PFSK-1 (cell line): Measurements from ENCODE around the gene ASIC1.

ENCODE experiments used
- FOXP2 ChIP-seq: optimal IDR thresholded peaks from 2 replicates; pipeline ENCODE3; 2011; ENCODE audit warnings: borderline replicate concordance, control low read depth, inconsistent platforms; ENCODE audit not compliant: insufficient read depth; ENCODE audit errors: extremely low read length, extremely low read depth
- POLR2AphosphoS5 ChIP-seq: IDR thresholded peaks from 2 replicates; pipeline ENCODE4 v1.6.1; 2012; ENCODE audit warnings: low read depth, mild to moderate bottlenecking, control low read depth, low read length, moderate library complexity
- REST ChIP-seq, 2 experiments: IDR thresholded peaks; 2 replicates each; pipeline versions ENCODE4 v1.6.1 to v1.8.0; 2011 to 2012; ENCODE audit warnings: low read depth in 2 of 2, low read length in 2 of 2, control low read depth in 1 of 2, inconsistent platforms in 1 of 2, mild to moderate bottlenecking in 1 of 2, moderate library complexity in 1 of 2; ENCODE audit not compliant: insufficient read depth in 1 of 2
- SIN3A ChIP-seq: IDR thresholded peaks from 2 replicates; pipeline ENCODE4 v1.6.1; 2012; ENCODE audit warnings: mild to moderate bottlenecking, low read length, moderate library complexity, borderline replicate concordance; ENCODE audit not compliant: insufficient read depth
- TAF1 ChIP-seq: IDR thresholded peaks from 2 replicates; pipeline ENCODE4 v1.6.1; 2012; ENCODE audit warnings: low read length, control low read depth, borderline replicate concordance; ENCODE audit not compliant: insufficient read depth

- TF ChIP-seq SIN3A (no peak), POLR2AphosphoS5 (no peak), REST (IDR thresholded peaks at IDR 0.05; ENCODE audit: insufficient read depth in 1 of 2, low read depth in 2 of 2, low read length in 2 of 2) (no peak), TAF1 (no peak), FOXP2 (no peak)
Measured at GRCh38 chr12:50053583-50053982, 3.8 kb upstream of the ASIC1 start.
